ENCODE results near the gene APOBEC2.

The APOBEC2 gene

DNA sequence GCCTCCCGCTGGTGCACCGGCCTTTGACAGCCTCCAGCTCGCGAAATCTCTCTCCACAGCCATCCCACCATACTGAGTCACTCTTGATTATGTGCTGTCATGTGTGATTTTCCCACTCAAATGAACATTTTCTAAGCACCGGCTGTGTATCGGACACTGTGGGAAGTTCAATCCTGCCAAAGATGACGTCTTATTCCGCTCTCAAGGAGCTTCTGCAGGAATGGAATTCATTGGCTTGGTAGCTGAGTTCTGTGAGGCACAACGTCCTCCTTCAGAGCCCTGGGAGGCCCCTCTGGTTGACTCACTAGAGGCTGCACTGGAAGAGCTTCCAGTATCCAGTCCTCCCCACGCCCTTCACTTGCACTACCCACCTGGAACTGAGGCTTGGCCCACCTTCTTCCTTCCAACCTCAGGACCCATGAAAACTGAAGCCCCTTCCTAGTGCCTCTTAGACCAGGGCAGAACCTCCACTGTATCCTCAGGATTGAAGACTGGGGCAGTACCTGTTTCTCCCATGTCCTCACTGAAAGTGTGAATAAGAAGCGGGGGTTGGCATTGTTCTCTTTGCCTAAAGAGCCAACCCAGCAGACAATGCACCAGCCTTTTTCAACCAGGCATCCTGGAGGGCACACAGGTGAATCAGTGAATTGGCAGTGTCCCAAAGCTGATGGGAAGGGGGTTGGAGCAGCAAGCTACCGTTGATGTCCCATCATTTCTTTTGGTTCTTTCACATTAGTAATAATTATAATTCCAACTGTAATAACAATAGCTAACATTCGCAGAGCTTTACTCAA is 15.7 kb upstream of the APOBEC2 start:
- no peak for DNase-seq (ENCODE audit: low read depth)

DNA sequence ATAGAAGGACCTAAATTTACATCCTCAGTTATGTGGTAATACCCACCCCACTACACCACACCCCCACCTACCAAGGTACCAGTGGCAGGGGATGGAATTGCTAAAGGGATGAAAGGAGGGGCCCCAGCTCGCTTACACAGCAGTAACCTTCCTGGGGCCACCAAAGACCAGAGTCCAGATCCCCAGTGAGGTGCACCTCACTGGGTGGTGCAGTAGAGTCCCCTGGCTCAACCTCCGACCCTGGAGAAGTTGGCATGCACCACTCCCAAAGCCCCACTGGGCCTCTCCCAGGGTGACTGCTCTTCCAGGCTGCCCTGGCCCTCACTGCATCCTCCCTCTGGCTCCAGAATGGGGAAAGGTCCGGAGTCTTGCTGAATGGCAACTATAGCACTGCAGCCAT is 14.8 kb upstream of the APOBEC2 start:
- DNase-seq (ENCODE audit: low read depth) = no peak

DNA sequence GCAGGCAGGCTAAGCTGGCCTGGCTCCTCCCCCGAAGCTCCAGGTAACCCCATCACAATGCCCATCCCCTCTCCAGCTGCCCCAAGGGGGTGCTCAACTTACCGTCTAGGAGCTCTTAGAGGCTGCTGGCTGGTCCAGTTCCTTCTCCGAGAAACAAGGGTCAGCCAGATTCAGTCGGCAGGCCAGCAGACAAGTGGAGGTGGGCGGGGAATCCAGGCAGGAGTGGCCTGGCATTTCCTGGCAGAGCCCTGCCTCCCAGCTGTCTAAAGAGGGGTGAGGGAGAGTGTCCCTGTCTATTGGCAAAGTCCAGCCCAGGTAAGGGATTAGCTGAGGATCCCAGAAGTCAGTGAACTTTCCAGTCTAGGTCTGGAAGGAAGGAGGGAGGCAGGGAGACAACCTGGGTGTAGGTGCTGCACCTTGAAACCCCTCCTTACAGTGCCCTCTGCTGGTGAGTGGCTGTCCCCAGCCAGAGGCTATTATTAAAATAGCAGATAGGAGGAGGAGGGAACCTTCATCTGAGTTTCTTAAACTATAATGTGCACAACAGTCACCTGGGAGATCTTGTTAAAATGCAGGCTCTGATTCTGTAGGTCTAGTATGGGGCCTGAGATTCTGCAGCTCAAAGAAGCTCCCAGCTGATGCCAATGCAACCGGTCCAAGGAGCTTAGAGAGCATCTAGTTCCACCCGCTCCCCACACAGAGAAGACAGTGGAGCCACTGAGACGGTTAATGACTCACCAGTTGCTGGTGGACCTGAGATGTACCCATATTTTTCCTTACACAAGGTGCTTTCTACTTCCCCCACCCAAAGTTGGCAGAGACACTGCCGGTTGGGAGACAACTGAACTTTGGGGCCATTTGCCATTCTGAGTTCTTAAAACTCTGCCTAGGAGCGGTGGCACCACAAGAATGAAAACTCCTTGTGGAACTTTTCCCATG is 13.7 kb upstream of the APOBEC2 start, which contains the start of gene UNC5CL:
Gene UNC5CL (minus strand): TSS at position 162 of the 939 bp plus-strand sequence. CDS start 4,147 bp downstream, outside the sequence.
- DNase-seq (ENCODE audit: low read depth) = no peak

- no peak for DNase-seq (ENCODE audit: low read depth)
Observed at GRCh38 chr6:41040101-41040939, 12.7 kb upstream of the APOBEC2 start.

GRCh38 chr6:41040940-41041536 is 12.0 kb upstream of the APOBEC2 start:
- no peak for DNase-seq (ENCODE audit: low read depth)

DNA sequence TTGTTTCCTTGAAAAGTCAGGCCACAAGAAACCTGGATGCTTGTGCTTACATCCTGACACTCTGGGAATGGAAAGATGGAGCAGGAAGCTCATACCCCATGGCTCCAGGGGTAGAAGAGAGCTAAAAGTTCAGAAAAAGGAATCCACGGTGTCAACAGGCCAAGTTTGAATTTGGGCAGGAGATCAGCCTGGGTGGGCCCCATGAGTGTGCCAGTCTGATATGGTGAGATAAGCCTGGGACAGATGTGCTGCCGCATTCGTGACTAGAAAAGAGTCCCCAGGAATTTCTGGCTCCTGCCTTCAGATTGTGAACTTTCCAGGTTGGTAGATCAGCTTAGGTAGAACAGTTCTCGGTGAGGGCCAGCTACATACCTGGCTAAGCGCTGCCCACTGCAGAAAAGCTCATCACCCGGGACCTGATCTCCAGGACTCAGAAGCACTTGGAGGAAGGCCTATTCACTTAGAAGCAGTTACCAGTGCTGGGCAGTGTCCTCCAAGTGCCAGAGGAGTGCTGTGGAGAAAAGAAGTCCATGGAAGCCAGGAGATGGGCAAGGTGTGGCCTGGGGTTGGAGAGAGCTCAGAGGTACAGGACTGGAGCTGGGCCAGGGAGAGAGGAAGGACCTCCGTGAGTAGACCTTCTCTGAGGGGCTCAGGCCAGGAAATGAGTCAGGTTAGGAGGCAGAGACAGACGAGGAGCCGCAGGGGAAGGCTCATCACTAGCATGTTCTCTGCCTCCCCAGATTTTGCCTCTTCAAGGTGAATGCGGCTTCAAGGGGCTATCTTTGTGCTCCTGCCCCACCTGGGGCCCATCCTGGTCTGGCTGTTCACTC is 10.6 kb upstream of the APOBEC2 start, which contains the start of gene TSPO2:
Gene TSPO2 (plus strand): TSS at position 242 of the 830 bp plus-strand sequence. CDS start 519 bp downstream, at position 761.
- DNase-seq (ENCODE audit: low read depth) = no peak

GRCh38 chr6:41043151-41043550 is 9.9 kb upstream of the APOBEC2 start:
- no peak for DNase-seq (ENCODE audit: low read depth)

DNA sequence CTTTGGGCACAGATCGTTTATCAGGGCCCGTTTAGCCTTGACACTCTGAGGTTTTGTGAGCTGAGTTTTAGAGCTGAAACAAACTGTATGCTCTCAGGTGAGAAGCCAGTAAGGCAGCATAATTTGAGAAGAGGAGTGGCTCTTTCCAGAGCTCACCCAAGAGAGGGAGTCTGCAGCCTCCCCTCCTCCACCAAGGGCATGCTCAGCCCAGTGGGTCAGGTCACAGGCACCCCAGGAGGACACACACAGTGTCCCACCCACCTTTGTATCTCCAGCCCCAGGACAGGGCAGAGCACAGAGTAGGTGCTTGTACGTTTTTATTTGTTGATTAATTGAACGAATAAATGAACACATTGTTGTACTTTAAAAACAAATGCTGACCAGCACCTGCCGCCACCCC is 7.3 kb upstream of the APOBEC2 start:
- no peak for DNase-seq (ENCODE audit: low read depth)

DNA sequence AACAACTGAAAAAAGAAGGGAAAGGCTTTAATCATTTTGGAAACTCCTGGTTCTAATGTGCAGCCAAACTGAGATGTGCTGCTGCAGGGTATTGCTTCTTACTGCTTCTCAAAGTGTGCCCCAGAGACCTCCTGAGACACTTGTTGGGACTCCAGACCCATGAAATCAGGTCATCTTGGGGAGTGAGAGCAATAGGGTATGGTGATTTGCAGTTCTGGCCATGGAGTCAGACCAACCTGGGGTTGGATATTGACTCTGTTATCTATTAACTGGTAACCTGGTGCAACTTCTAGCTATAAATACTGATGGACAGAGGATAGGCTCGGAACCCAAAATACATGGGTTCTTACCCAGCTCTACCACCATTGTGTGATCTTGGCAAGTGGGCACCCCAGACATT is 6.9 kb upstream of the APOBEC2 start:
- no peak for DNase-seq (ENCODE audit: low read depth)

DNA sequence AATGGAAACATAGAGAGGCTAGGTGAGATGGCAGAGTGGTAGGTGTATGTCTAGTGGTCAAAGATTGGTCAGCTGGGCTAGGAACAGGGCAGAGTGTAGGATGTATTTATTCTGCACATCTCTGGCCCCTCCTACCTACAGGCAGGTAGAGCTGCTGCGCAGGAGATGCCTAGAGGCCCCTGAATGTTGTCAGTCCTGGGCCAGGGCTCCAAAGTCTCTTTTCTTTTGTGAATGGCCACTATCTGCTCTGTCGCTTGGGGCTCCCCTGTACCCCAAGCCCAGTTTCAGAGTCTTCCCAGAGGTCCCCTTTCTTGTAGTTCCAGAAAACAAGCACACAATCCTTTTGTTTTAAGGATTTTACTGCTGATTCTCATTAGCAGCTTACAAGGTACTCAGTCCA is 5.7 kb upstream of the APOBEC2 start:
- DNase-seq (ENCODE audit: low read depth) = no peak

DNA sequence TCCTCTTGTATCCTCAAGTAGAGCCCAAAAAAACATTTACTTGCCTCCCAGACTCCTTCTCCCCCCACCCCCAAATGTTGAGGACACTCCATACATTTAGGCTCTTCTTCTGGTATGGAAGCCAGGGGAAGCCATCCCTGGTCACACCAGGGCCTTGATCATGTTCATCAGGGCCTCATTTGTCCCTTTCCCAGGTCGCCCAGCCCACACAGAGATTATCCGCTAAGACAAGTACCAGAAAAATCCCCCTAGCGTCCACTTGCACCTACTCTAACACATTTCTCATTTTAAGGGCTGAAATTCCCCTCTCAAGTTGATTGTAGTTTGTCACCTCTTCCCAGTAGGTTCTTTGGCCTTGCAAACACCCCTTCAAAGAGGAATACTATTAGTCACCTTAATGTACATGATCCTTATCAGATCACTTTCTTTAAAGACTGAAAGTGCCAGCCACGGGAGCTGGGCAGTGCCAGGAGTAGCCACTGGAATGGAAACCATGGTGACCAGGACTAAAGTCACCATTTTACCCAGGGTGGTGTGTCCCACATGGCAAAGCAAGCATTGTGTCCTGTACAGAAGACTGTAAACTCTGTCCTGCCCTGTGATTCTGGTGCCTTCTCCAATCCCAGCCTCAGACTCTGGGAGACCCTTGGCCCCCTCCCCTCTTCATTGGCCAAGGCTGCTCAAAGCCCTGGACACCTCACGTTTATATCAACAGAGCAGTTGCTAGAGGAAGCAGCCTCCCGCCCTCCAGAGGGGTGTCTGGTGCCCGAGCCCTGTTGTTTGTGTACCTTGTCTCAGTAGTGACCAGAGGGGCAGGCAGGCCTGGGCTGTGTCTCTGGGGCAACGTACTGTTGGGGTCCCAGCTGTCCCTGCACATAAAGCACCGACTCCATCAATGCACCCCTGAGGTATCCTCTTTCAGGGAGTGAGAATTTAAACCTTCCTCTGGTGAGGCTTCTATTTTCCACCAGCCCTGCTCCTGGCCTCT is 5.0 kb upstream of the APOBEC2 start:
- DNase-seq (ENCODE audit: low read depth) = no peak

GRCh38 chr6:41049521-41049920 is 3.5 kb upstream of the APOBEC2 start:
- no peak for DNase-seq (ENCODE audit: low read depth)

GRCh38 chr6:41049955-41050354 is 3.0 kb upstream of the APOBEC2 start:
- DNase-seq (ENCODE audit: low read depth) = no peak

GRCh38 chr6:41050536-41050935 is 2.5 kb upstream of the APOBEC2 start:
- no peak for DNase-seq (ENCODE audit: low read depth)

DNA sequence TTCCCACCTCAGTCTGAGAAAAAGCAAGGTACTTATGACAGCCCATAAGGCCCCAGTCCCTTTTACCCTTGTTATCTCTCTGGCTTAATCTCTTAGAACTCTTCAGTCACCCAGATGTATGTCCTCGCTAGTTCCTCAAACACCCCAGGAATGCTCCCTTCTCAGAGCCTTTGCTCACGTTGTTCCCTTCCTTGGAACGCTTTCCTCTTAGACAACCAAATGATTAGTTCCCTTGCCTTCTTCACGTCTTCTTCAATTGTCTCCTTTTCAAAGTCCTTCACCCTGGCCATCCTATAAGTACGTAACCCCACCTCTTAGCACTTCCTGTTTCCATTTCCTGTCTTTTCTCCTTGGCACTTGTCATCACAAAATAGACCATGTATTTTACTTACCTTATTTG is 1.1 kb upstream of the APOBEC2 start:
- DNase-seq (ENCODE audit: low read depth) = no peak

- DNase-seq (ENCODE audit: low read depth) = no peak
Observed at GRCh38 chr6:41054511-41054910, 1.5 kb downstream of the APOBEC2 start.

DNA sequence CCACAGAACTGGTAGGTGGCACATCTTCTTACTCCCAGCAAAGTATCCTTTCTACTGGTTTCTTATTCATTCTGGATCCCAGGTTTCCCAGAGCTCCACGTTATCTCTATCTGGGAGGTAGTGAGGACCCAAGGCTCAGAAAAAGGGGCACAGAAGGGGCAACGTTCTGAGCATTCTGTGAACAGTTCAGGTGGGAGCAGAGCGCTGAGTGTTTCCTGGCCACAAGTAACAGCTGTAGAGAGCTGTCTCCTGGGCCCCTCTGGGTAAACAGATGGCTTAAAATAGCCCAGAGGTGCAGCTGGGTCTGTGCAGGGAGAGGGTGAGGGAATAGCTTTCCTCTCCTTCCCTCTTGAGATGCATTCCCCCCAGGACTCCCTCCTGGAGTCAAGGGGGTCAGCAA is 2.1 kb downstream of the APOBEC2 start:
- DNase-seq (ENCODE audit: low read depth) = no peak

GRCh38 chr6:41056768-41057490 is 3.9 kb downstream of the APOBEC2 start:
- DNase-seq (ENCODE audit: low read depth) = no peak

DNA sequence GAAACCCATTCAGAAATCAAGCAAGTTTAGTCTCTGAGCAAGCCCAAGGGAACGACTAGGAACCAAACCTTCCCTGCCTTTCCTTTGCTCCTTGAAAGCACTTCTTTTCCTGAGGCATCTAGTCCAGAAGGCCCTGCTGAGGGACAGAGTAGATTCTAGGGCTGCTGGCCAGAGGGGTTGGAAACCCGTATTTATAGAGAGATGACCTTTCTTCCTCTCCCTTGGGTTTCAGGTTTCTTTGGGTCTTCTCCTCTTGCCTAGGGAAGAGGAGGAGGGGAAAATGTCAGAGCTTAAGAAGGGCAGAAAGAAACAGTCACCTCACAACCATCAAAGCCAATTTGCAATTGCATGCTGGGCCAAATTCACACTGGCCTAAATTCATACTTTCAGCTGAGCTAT is 5.8 kb downstream of the APOBEC2 start:
- no peak for DNase-seq (ENCODE audit: low read depth)
